Astrocyte (in vitro differentiated cells and primary cell): ENCODE data around the gene DMBX1. TPM values are rescaled to one million over a fixed set of nuclear protein-coding genes. Genes with fewer than 3 reads are reported as not detected.

Source experiments
- DNase-seq: peaks from one replicate; pipeline ENCODE4 v3.0.0-alpha.2; 2010; ENCODE audit warnings: low read depth
- FAIRE-seq: peaks from 2 replicates; lab custom pipeline; 2011; peaks lifted over from hg19 to GRCh38; lab: Jason Lieb, UNC
- H2AFZ ChIP-seq: 2 replicates; pipeline ENCODE4 v1.6.0; 2012; ENCODE audit warnings: low read depth, low read length, inconsistent platforms
- H3K27ac ChIP-seq: 2 replicates; pipeline ENCODE4 v1.5.1; 2011; ENCODE audit warnings: low read depth, low read length, inconsistent platforms
- H3K27me3 ChIP-seq: 2 replicates; pipeline ENCODE4 v1.6.0; 2011; ENCODE audit warnings: low read length, inconsistent platforms; ENCODE audit not compliant: insufficient read depth
- H3K36me3 ChIP-seq: 2 replicates; pipeline ENCODE4 v1.5.1; 2011; ENCODE audit warnings: low read length, inconsistent platforms; ENCODE audit not compliant: insufficient read depth
- H3K4me1 ChIP-seq: 2 replicates; pipeline ENCODE4 v1.5.1; 2011; ENCODE audit warnings: low read length, inconsistent platforms; ENCODE audit not compliant: insufficient read depth
- H3K4me2 ChIP-seq: 2 replicates; pipeline ENCODE4 v1.6.0; 2012; ENCODE audit warnings: low read length, inconsistent platforms
- H3K4me3 ChIP-seq: 2 replicates; pipeline ENCODE4 v1.5.1; 2011; ENCODE audit warnings: low read depth, mild to moderate bottlenecking, low read length, inconsistent platforms; ENCODE audit not compliant: insufficient read depth
- H3K79me2 ChIP-seq: 2 replicates; pipeline ENCODE4 v1.6.0; 2012; ENCODE audit warnings: mild to moderate bottlenecking, low read length, inconsistent platforms; ENCODE audit not compliant: insufficient read depth
- H3K9ac ChIP-seq: 2 replicates; pipeline ENCODE4 v1.6.0; 2012; ENCODE audit warnings: mild to moderate bottlenecking, low read length, inconsistent platforms
- H3K9me3 ChIP-seq: 2 replicates; pipeline ENCODE4 v1.5.1; 2012; ENCODE audit warnings: low read depth, mild to moderate bottlenecking, low read length, inconsistent platforms; ENCODE audit not compliant: insufficient read depth
- H4K20me1 ChIP-seq: 2 replicates; pipeline ENCODE4 v1.6.0; 2012; ENCODE audit warnings: low read length, inconsistent platforms; ENCODE audit not compliant: insufficient read depth
- H3K27ac Mint-ChIP-seq: one replicate; pipeline ENCODE4 v1.8.0; 2021; ENCODE audit warnings: mild to moderate bottlenecking, mixed read lengths; ENCODE audit not compliant: unreplicated experiment
- H3K27me3 Mint-ChIP-seq: one replicate; pipeline ENCODE4 v1.8.0; 2021; ENCODE audit warnings: low read depth, mixed read lengths; ENCODE audit not compliant: unreplicated experiment
- H3K36me3 Mint-ChIP-seq: one replicate; pipeline ENCODE4 v1.8.0; 2021; ENCODE audit warnings: low read depth, mixed read lengths; ENCODE audit not compliant: unreplicated experiment
- H3K4me1 Mint-ChIP-seq: one replicate; pipeline ENCODE4 v1.8.0; 2021; ENCODE audit warnings: low read depth, mixed read lengths; ENCODE audit not compliant: unreplicated experiment
- H3K4me3 Mint-ChIP-seq: one replicate; pipeline ENCODE4 v1.8.0; 2021; ENCODE audit warnings: mild to moderate bottlenecking, moderate library complexity, mixed read lengths; ENCODE audit not compliant: unreplicated experiment
- H3K9me3 Mint-ChIP-seq: one replicate; pipeline ENCODE4 v1.8.0; 2021; ENCODE audit warnings: mild to moderate bottlenecking, mixed read lengths; ENCODE audit not compliant: unreplicated experiment
- EZH2 ChIP-seq: IDR thresholded peaks from 2 replicates; pipeline ENCODE4 v1.6.1; 2012; ENCODE audit warnings: mild to moderate bottlenecking, low read length, inconsistent platforms; ENCODE audit not compliant: insufficient read depth
- total RNA-seq: library from RNA; stranded (reverse); gene quantifications from 2 replicates; pipeline ENCODE4 v1.2.1, GENCODE V29; 2021
- TF ChIP-seq, protein P1 (sequence below): IDR thresholded peaks from 2 replicates; pipeline ENCODE4 v1.5.1; 2011; ENCODE audit warnings: low read depth, mild to moderate bottlenecking, inconsistent platforms, low read length, moderate library complexity; ENCODE audit not compliant: insufficient read depth

Gene DMBX1
- total RNA-seq, 1 donor from 2014 or later: 0.07 TPM

DNA sequence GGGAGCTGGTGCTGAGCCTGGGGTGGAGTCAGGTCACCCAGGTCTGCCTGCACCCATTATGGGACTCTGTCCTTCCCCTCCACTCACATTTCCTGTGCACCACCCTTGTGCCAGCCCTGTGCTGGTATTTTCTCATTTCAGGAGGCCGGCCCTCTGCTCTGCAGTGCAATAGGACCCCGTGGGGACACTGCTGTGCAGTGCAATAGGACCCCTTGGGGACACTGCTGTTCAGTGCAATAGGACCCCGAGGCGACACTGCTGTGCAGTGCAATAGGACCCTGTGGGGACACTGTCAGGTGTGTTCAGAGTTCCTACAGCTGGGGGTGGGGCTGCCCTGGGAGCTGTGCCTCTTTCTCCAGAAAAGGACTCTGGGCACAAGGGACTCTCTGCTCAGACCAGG, 36.2 kb upstream of the DMBX1 start:
- no peaks in the 10 kb centered on the region for H3K36me3 Mint-ChIP-seq
- Histone ChIP-seq H3K4me2 (no peak overlapping the region), H4K20me1 (no peaks in the 10 kb centered on the region), H3K27ac (no peak overlapping the region), H3K79me2 (no peaks in the 10 kb centered on the region), H3K4me1 (no peaks in the 10 kb centered on the region), H3K9me3 (no peaks in the 10 kb centered on the region), H3K9ac (no peak overlapping the region), H3K4me3 (no peak overlapping the region), H2AFZ (no peak overlapping the region), H3K36me3 (no peaks in the 10 kb centered on the region), H3K27me3 (peaks cover 41% of the 10 kb centered on the region)
- H3K9me3 Mint-ChIP-seq: peaks cover 3% of the 10 kb centered on the region
- TF ChIP-seq, protein P1, sequence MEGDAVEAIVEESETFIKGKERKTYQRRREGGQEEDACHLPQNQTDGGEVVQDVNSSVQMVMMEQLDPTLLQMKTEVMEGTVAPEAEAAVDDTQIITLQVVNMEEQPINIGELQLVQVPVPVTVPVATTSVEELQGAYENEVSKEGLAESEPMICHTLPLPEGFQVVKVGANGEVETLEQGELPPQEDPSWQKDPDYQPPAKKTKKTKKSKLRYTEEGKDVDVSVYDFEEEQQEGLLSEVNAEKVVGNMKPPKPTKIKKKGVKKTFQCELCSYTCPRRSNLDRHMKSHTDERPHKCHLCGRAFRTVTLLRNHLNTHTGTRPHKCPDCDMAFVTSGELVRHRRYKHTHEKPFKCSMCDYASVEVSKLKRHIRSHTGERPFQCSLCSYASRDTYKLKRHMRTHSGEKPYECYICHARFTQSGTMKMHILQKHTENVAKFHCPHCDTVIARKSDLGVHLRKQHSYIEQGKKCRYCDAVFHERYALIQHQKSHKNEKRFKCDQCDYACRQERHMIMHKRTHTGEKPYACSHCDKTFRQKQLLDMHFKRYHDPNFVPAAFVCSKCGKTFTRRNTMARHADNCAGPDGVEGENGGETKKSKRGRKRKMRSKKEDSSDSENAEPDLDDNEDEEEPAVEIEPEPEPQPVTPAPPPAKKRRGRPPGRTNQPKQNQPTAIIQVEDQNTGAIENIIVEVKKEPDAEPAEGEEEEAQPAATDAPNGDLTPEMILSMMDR: no peak
- TF ChIP-seq EZH2: no peak
- peaks cover 76% of the 10 kb centered on the region for H3K27me3 Mint-ChIP-seq
- H3K4me3 Mint-ChIP-seq: no peak overlapping the region
- H3K27ac Mint-ChIP-seq: no peak overlapping the region
- FAIRE-seq (no peak), DNase-seq (no peak)
- H3K4me1 Mint-ChIP-seq: no peaks in the 10 kb centered on the region

DNA sequence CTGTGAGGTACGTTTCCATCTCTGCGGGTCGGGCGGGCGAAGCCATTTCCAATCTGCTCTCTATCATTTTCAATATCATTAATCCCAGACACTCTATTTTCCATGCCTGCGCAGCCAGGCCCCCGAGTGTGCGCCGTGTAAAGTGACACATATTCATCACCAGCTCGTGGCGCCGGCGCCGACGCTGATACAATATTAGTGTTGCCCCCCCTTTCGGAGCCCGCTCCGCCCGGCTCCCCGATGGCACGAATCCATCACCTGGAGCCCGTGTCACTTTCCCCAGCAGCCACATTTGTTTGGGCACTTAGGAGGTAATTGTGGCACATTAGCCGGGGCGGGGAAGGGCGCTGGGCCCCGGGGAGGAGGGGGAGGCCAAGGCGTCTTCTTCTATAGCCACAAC, 33.7 kb upstream of the DMBX1 start:
- TF ChIP-seq, protein P1: no peak
- TF ChIP-seq EZH2: no peak
- Mint-ChIP-seq H3K4me3 (no peak overlapping the region), H3K27ac (no peak overlapping the region), H3K4me1 (no peaks in the 10 kb centered on the region), H3K36me3 (no peaks in the 10 kb centered on the region), H3K9me3 (no peaks in the 10 kb centered on the region), H3K27me3 (peaks cover 78% of the 10 kb centered on the region)
- H3K9me3 ChIP-seq: no peaks in the 10 kb centered on the region
- H3K9ac ChIP-seq: no peak overlapping the region
- no peaks in the 10 kb centered on the region for H3K79me2 ChIP-seq
- H3K27me3 ChIP-seq: peaks cover 47% of the 10 kb centered on the region
- no peak overlapping the region for H3K27ac ChIP-seq
- no peaks in the 10 kb centered on the region for H3K36me3 ChIP-seq
- H4K20me1 ChIP-seq: no peaks in the 10 kb centered on the region
- no peak for FAIRE-seq
- H3K4me1 ChIP-seq: no peaks in the 10 kb centered on the region
- no peak overlapping the region for H2AFZ ChIP-seq
- H3K4me2 ChIP-seq: no peak overlapping the region
- no peak for DNase-seq
- H3K4me3 ChIP-seq: no peak overlapping the region

GRCh38 chr1:46456411-46456963, 33.1 kb upstream of the DMBX1 start:
- Histone ChIP-seq H3K4me1 (no peaks in the 10 kb centered on the region), H3K4me2 (no peak overlapping the region), H4K20me1 (no peaks in the 10 kb centered on the region), H3K9ac (no peak overlapping the region), H3K9me3 (no peaks in the 10 kb centered on the region), H3K36me3 (no peaks in the 10 kb centered on the region), H3K27ac (no peak overlapping the region), H3K27me3 (peaks cover 45% of the 10 kb centered on the region), H3K4me3 (no peak overlapping the region), H2AFZ (no peak overlapping the region), H3K79me2 (no peaks in the 10 kb centered on the region)
- Mint-ChIP-seq H3K27ac (no peak overlapping the region), H3K4me1 (peaks cover 2% of the 10 kb centered on the region), H3K27me3 (peaks cover 75% of the 10 kb centered on the region), H3K4me3 (no peak overlapping the region), H3K36me3 (no peaks in the 10 kb centered on the region), H3K9me3 (no peaks in the 10 kb centered on the region)
- TF ChIP-seq EZH2: no peak
- TF ChIP-seq, protein P1: no peak
- DNase-seq (no peak), FAIRE-seq (no peak)
